SK-N-SH (cell line): Measurements from ENCODE around the gene WDFY2. TPM values are rescaled to one million over a fixed set of nuclear protein-coding genes. Genes with fewer than 3 reads are reported as not detected.

Experiments
- CTCF ChIA-PET: fragments of 300-600, 350-600 bp; formaldehyde crosslinking; extraction: SDS; loops from one replicate; lab custom pipeline; 2021; lab: Yijun Ruan, JAX
- POLR2A ChIA-PET: fragments of 350-600 bp; sonication (Branson Sonifier 250); formaldehyde crosslinking; extraction: SDS; loops from one replicate; lab custom pipeline; 2020; ENCODE audit warnings: antibody characterized with exemption, inconsistent platforms; lab: Yijun Ruan, JAX
- DNase-seq: peaks from one replicate; pipeline ENCODE4 v3.0.0; 2012
- H2AFZ ChIP-seq: fragments of 200-600 bp; sonication (generic); 2 replicates; pipeline ENCODE4 v1.8.1; 2016; ENCODE audit warnings: antibody characterized with exemption, mild to moderate bottlenecking, low read depth
- H3F3A ChIP-seq: fragments of 200-600 bp; sonication (generic); replicated peaks from 2 replicates; pipeline ENCODE3; 2016; ENCODE audit warnings: antibody characterized with exemption, mild to moderate bottlenecking; ENCODE audit not compliant: insufficient read depth
- H3K27ac ChIP-seq, 2 experiments: fragments of 200-500 bp in 1 of 2; fragments of 200-600 bp in 1 of 2; sonication (Bioruptor generic) in 1 of 2; sonication (generic), shearing (Covaris generic) in 1 of 2; 2 replicates each; pipeline versions ENCODE4 v1.5.1 to v1.6.1; 2014 to 2016; ENCODE audit warnings: low read depth in 2 of 2, inconsistent platforms in 1 of 2, low read length in 1 of 2, mild to moderate bottlenecking in 1 of 2, mixed read lengths in 1 of 2
- H3K27me3 ChIP-seq: fragments of 200-600 bp; sonication (generic), shearing (Covaris generic); 2 replicates; pipeline ENCODE4 v1.6.1; 2016; ENCODE audit warnings: mixed run types; ENCODE audit not compliant: insufficient read depth
- H3K36me3 ChIP-seq, 2 experiments: fragments of 200-500 bp in 1 of 2; fragments of 200-600 bp in 1 of 2; sonication (Bioruptor generic) in 1 of 2; sonication (generic) in 1 of 2; replicated peaks in 1 of 2; 2 replicates each; pipeline versions ENCODE3 to v1.5.1; 2014 to 2016; ENCODE audit warnings: low read length in 1 of 2, mild to moderate bottlenecking in 1 of 2; ENCODE audit not compliant: insufficient read depth in 2 of 2, control insufficient read depth in 1 of 2
- H3K4me1 ChIP-seq, 2 experiments: fragments of 200-500 bp in 1 of 2; fragments of 200-600 bp in 1 of 2; sonication (Bioruptor generic) in 1 of 2; sonication (generic), shearing (Covaris generic) in 1 of 2; 2 replicates each; pipeline versions ENCODE4 v1.5.1 to v1.6.1; 2014 to 2016; ENCODE audit warnings: low read depth in 1 of 2, low read length in 1 of 2, mixed run types in 1 of 2; ENCODE audit not compliant: insufficient read depth in 2 of 2, control insufficient read depth in 1 of 2
- H3K4me2 ChIP-seq: fragments of 200-600 bp; sonication (generic), shearing (Covaris generic); 2 replicates; pipeline ENCODE4 v1.6.1; 2017; ENCODE audit warnings: mixed run types
- H3K4me3 ChIP-seq, 2 experiments: fragments of 200-500 bp in 1 of 2; fragments of 200-600 bp in 1 of 2; sonication (Bioruptor generic) in 1 of 2; sonication (generic), shearing (Covaris generic) in 1 of 2; 2 replicates each; pipeline versions ENCODE4 v1.5.1 to v1.8.1; 2014 to 2016; ENCODE audit warnings: low read depth in 2 of 2, inconsistent platforms in 1 of 2, low read length in 1 of 2, mild to moderate bottlenecking in 1 of 2, mixed read lengths in 1 of 2, moderate library complexity in 1 of 2
- H3K79me2 ChIP-seq: fragments of 200-600 bp; sonication (generic); 2 replicates; pipeline ENCODE4 v1.8.1; 2017; ENCODE audit warnings: mild to moderate bottlenecking; ENCODE audit not compliant: insufficient read depth
- H3K9ac ChIP-seq: fragments of 200-600 bp; sonication (generic); 2 replicates; pipeline ENCODE4 v1.6.1; 2017; ENCODE audit warnings: mixed run types
- H3K9me2 ChIP-seq: fragments of 200-600 bp; sonication (generic); 2 replicates; pipeline ENCODE4 v1.6.1; 2017; ENCODE audit warnings: mixed run types
- H3K9me3 ChIP-seq: fragments of 200-600 bp; sonication (generic); 2 replicates; pipeline ENCODE4 v1.6.1; 2017; ENCODE audit warnings: mixed run types, mild to moderate bottlenecking, moderate library complexity
- H4K20me1 ChIP-seq: fragments of 200-600 bp; sonication (generic); 2 replicates; pipeline ENCODE4 v1.6.1; 2017; ENCODE audit warnings: mild to moderate bottlenecking, mixed run types; ENCODE audit not compliant: insufficient read depth
- ELF1 ChIP-seq: IDR thresholded peaks from 2 replicates; pipeline ENCODE4 v1.4.0; 2012
- EZH2phosphoT487 ChIP-seq: fragments of 200-600 bp; sonication (generic); IDR thresholded peaks from 2 replicates; pipeline ENCODE4 v1.6.1; 2017; ENCODE audit warnings: low read depth, mixed run types, mild to moderate bottlenecking, antibody characterized with exemption, moderate library complexity, borderline replicate concordance
- GABPA ChIP-seq: IDR thresholded peaks from 2 replicates; pipeline ENCODE4 v1.4.0; 2012; ENCODE audit warnings: low read depth, mild to moderate bottlenecking
- IRF3 ChIP-seq: fragments of 150-350 bp; IDR thresholded peaks from 2 replicates; pipeline ENCODE4 v1.6.1; 2016; ENCODE audit warnings: mild to moderate bottlenecking, low read depth, low read length
- MAX ChIP-seq: IDR thresholded peaks from 2 replicates; pipeline ENCODE4 v1.4.0; 2012; ENCODE audit warnings: low read depth
- MEF2A ChIP-seq: IDR thresholded peaks from 2 replicates; pipeline ENCODE4 v1.4.0; 2012; ENCODE audit warnings: low read depth, borderline replicate concordance
- PBX3 ChIP-seq: IDR thresholded peaks from 2 replicates; pipeline ENCODE4; 2012
- POLR2AphosphoS5 ChIP-seq: IDR thresholded peaks from 2 replicates; pipeline ENCODE4 v1.6.1; 2012; ENCODE audit warnings: low read depth, low read length
- RCOR1 ChIP-seq: fragments of 150-350 bp; IDR thresholded peaks from 2 replicates; pipeline ENCODE4 v1.6.1; 2017; ENCODE audit warnings: antibody characterized with exemption, low read length
- TAF1 ChIP-seq: IDR thresholded peaks from 2 replicates; pipeline ENCODE4 v1.6.1; 2012; ENCODE audit warnings: low read depth, mild to moderate bottlenecking, low read length, moderate library complexity, borderline replicate concordance
- TCF12 ChIP-seq: IDR thresholded peaks from 2 replicates; pipeline ENCODE4 v1.4.0; 2012
- USF2 ChIP-seq: fragments of 150-350 bp; IDR thresholded peaks from 2 replicates; pipeline ENCODE4 v1.6.1; 2017; ENCODE audit warnings: antibody characterized with exemption, low read length, low read depth, borderline replicate concordance
- ZBTB33 ChIP-seq: IDR thresholded peaks from 2 replicates; pipeline ENCODE4 v1.4.0; 2012; ENCODE audit warnings: low read depth, borderline replicate concordance
- WGBS: methylation state at CpG from one replicate; pipeline ENCODE4 v1.1.6; 2017; ENCODE audit warnings: low lambda C conversion rate; 5-methylcytosine and 5-hydroxymethylcytosine counted together
- polyA plus RNA-seq, 3 experiments: library from polyadenylated mRNA; depleted of rRNA; stranded (reverse); fragments of >200 nt; gene quantifications; 2 replicates each; pipeline ENCODE4 v1.2.3, GENCODE V29; 2012

WDFY2 gene
- polyA plus RNA-seq, 1 of the 3 experiments (the other 2 are of a cell fraction) = 4.1 TPM

GRCh38 chr13:51769455-51770127 is 185.3 kb downstream of the WDFY2 start:
- CTCF ChIA-PET = interaction anchor here (1.5 to 4.0 kb wide), 2 partner anchors 17 to 28 kb away, joined by 3 to 22 read pairs; no protein-coding TSS in a partner anchor
- peak; percentile 52 for DNase-seq

GRCh38 chr13:51770160-51770559 is 185.9 kb downstream of the WDFY2 start:
- Histone ChIP-seq H3K4me3 (no peak overlapping the region), H3K36me3 (peaks cover 7 to 9% of the 10 kb centered on the region in 2 experiments), H3K9me3 (no peaks in the 10 kb centered on the region), H3K9ac (no peak overlapping the region), H3K27ac (no peak overlapping the region; a peak in 1 of 4 replicates), H3K79me2 (no peaks in the 10 kb centered on the region)
- TF ChIP-seq MEF2A (no peak), ZBTB33 (no peak), ELF1 (no peak), USF2 (no peak), RCOR1 (no peak), MAX (no peak), TAF1 (no peak), EZH2phosphoT487 (no peak), IRF3 (no peak), POLR2AphosphoS5 (no peak), GABPA (no peak), TCF12 (no peak)
- TF ChIP-seq, all 33 proteins: peak for 0
- no peak for DNase-seq
- H3K4me1 ChIP-seq = peaks cover 0 to 7% of the 10 kb centered on the region in 2 experiments; a peak in 1 of 4 replicates
- no peaks in the 10 kb centered on the region for H4K20me1 ChIP-seq
- no peaks in the 10 kb centered on the region for H3F3A ChIP-seq
- CTCF ChIA-PET = interaction anchor here (1.5 to 4.0 kb wide), 2 partner anchors 16 to 27 kb away, joined by 3 to 22 read pairs; no protein-coding TSS in a partner anchor
- H3K4me2 ChIP-seq = no peak overlapping the region
- H2AFZ ChIP-seq = no peak overlapping the region
- 81% methylated on average over 5 of the region's 6 CpGs for WGBS
- H3K27me3 ChIP-seq = no peaks in the 10 kb centered on the region
- POLR2A ChIA-PET = interaction anchor here (1.2 kb wide), 1 partner anchor 180 kb away, joined by 3 read pairs; no protein-coding TSS in a partner anchor
- H3K9me2 ChIP-seq = no peaks in the 10 kb centered on the region

More at GRCh38 chr13:51769455-51770127, 185.3 kb downstream of the WDFY2 start:
- peak overlapping the region in 1 of 2 experiments; percentile 19; a peak in 1 of 4 replicates for H3K27ac ChIP-seq
- POLR2A ChIA-PET = interaction anchor here (0.6 kb wide), 1 partner anchor 16 kb away, joined by 3 read pairs; no protein-coding TSS in a partner anchor
- peaks cover 10 to 15% of the 10 kb centered on the region in 2 experiments for H3K36me3 ChIP-seq
- 78% methylated on average over 10 of the region's 11 CpGs for WGBS
- no peaks in the 10 kb centered on the region for H3K27me3 ChIP-seq
- H3F3A ChIP-seq = peaks cover under 1% of the 10 kb centered on the region
- H3K9me2 ChIP-seq = no peaks in the 10 kb centered on the region
- no peaks in the 10 kb centered on the region for H3K9me3 ChIP-seq
- no peaks in the 10 kb centered on the region for H3K79me2 ChIP-seq
- TF ChIP-seq PBX3 (no peak), EZH2phosphoT487 (no peak), POLR2AphosphoS5 (no peak)
- no peaks in the 10 kb centered on the region for H4K20me1 ChIP-seq
- H3K4me3 ChIP-seq = no peak overlapping the region
- H3K9ac ChIP-seq = no peak overlapping the region
- peaks cover 4 to 7% of the 10 kb centered on the region in 2 experiments; a peak in 3 of 4 replicates for H3K4me1 ChIP-seq
- H2AFZ ChIP-seq = no peak overlapping the region
- no peak overlapping the region for H3K4me2 ChIP-seq
